Nephron (organoid): ENCODE measurements around the gene NEK11.

Experiments
- H3K27ac Mint-ChIP-seq, 3 experiments: 2 replicates each; pipeline ENCODE4 v1.8.0; 2020; ENCODE audit warnings: mixed read lengths in 3 of 3, mild to moderate bottlenecking in 2 of 3, moderate library complexity in 1 of 3
- H3K27me3 Mint-ChIP-seq: 2 replicates; pipeline ENCODE4 v1.8.0; 2021; ENCODE audit warnings: low read depth, mild to moderate bottlenecking, moderate library complexity, mixed read lengths
- H3K36me3 Mint-ChIP-seq: 2 replicates; pipeline ENCODE4 v1.8.0; 2020; ENCODE audit warnings: low read depth, mixed read lengths
- H3K4me1 Mint-ChIP-seq: 2 replicates; pipeline ENCODE4 v1.8.0; 2020; ENCODE audit warnings: mixed read lengths
- H3K4me3 Mint-ChIP-seq, 3 experiments: 2 replicates each; pipeline ENCODE4 v1.8.0; 2020; ENCODE audit warnings: mild to moderate bottlenecking in 3 of 3, mixed read lengths in 3 of 3, moderate library complexity in 2 of 3
- H3K9me3 Mint-ChIP-seq: 2 replicates; pipeline ENCODE4 v1.8.0; 2020; ENCODE audit warnings: mixed read lengths
- TF ChIP-seq, protein P1 (sequence below), 3 experiments: fragments of 200-600 bp; sonication (generic); IDR thresholded peaks; one replicate each; pipeline ENCODE4 v1.5.0; 2021; ENCODE audit warnings: antibody characterized with exemption in 3 of 3; ENCODE audit not compliant: unreplicated experiment in 3 of 3

NEK11 gene

GRCh38 chr3:131194816-131195215 is 168.1 kb downstream of the NEK11 start:
- TF ChIP-seq, protein P1, sequence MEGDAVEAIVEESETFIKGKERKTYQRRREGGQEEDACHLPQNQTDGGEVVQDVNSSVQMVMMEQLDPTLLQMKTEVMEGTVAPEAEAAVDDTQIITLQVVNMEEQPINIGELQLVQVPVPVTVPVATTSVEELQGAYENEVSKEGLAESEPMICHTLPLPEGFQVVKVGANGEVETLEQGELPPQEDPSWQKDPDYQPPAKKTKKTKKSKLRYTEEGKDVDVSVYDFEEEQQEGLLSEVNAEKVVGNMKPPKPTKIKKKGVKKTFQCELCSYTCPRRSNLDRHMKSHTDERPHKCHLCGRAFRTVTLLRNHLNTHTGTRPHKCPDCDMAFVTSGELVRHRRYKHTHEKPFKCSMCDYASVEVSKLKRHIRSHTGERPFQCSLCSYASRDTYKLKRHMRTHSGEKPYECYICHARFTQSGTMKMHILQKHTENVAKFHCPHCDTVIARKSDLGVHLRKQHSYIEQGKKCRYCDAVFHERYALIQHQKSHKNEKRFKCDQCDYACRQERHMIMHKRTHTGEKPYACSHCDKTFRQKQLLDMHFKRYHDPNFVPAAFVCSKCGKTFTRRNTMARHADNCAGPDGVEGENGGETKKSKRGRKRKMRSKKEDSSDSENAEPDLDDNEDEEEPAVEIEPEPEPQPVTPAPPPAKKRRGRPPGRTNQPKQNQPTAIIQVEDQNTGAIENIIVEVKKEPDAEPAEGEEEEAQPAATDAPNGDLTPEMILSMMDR (IDR thresholded peaks at IDR 0.05; ENCODE audit: unreplicated experiment in 3 of 3), result no peak
- no peak overlapping the region for H3K4me3 Mint-ChIP-seq
- H3K27ac Mint-ChIP-seq, result no peak overlapping the region
- H3K9me3 Mint-ChIP-seq, result peaks cover 3% of the 10 kb centered on the region
- H3K4me1 Mint-ChIP-seq, result no peaks in the 10 kb centered on the region
- H3K27me3 Mint-ChIP-seq, result no peaks in the 10 kb centered on the region
- H3K36me3 Mint-ChIP-seq, result peaks cover 8% of the 10 kb centered on the region

- Mint-ChIP-seq H3K4me3 (no peak overlapping the region), H3K36me3 (peaks cover 17% of the 10 kb centered on the region), H3K9me3 (peaks cover 28% of the 10 kb centered on the region), H3K27ac (no peak overlapping the region), H3K4me1 (no peaks in the 10 kb centered on the region), H3K27me3 (peaks cover 3% of the 10 kb centered on the region)
- TF ChIP-seq, protein P1 (IDR thresholded peaks at IDR 0.05; ENCODE audit: unreplicated experiment in 3 of 3), result no peak
These were observed 174.0 kb downstream of the NEK11 start for GRCh38 chr3:131200636-131201199.

- H3K36me3 Mint-ChIP-seq, result peaks cover 4% of the 10 kb centered on the region
- no peak overlapping the region for H3K4me3 Mint-ChIP-seq
- peaks cover 5% of the 10 kb centered on the region for H3K4me1 Mint-ChIP-seq
- TF ChIP-seq, protein P1 (IDR thresholded peaks at IDR 0.05; ENCODE audit: unreplicated experiment in 3 of 3), result no peak
- H3K27ac Mint-ChIP-seq, result no peak overlapping the region
- H3K27me3 Mint-ChIP-seq, result no peaks in the 10 kb centered on the region
- H3K9me3 Mint-ChIP-seq, result peaks cover 3% of the 10 kb centered on the region
These were observed 189.7 kb downstream of the NEK11 start for GRCh38 chr3:131216330-131216729.

GRCh38 chr3:131216801-131217200 is 190.1 kb downstream of the NEK11 start:
- TF ChIP-seq, protein P1 (IDR thresholded peaks at IDR 0.05; ENCODE audit: unreplicated experiment in 3 of 3), result no peak
- H3K27me3 Mint-ChIP-seq, result no peaks in the 10 kb centered on the region
- peaks cover under 1% of the 10 kb centered on the region for H3K9me3 Mint-ChIP-seq
- no peak overlapping the region for H3K4me3 Mint-ChIP-seq
- peaks cover 5% of the 10 kb centered on the region for H3K4me1 Mint-ChIP-seq
- H3K36me3 Mint-ChIP-seq, result no peaks in the 10 kb centered on the region
- no peak overlapping the region for H3K27ac Mint-ChIP-seq

DNA sequence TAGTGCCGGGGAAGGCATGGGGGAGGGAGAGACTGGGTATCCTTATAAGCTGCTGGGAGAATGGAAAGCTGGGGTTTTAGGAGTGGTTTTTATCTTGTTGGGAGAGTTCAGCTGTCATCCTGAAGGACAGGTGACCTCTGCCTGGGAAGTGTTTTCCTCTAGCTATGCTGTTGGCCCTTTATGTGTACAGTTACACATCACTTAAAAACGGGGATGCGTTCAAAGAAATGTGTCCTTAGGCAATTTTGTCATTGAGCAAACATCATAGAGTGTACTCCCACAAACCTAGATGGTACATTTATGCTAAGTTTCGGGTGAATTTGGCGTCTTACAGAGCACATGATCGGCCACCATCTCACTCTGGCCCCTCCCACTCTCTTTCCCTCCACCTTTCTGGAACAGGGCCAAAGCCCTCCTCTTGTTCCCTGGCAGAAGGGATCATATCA is 190.6 kb downstream of the NEK11 start:
- no peaks in the 10 kb centered on the region for H3K36me3 Mint-ChIP-seq
- no peak overlapping the region for H3K27ac Mint-ChIP-seq
- no peaks in the 10 kb centered on the region for H3K27me3 Mint-ChIP-seq
- H3K4me1 Mint-ChIP-seq, result peaks cover 5% of the 10 kb centered on the region
- no peaks in the 10 kb centered on the region for H3K9me3 Mint-ChIP-seq
- TF ChIP-seq, protein P1 (IDR thresholded peaks at IDR 0.05; ENCODE audit: unreplicated experiment in 3 of 3), result no peak
- H3K4me3 Mint-ChIP-seq, result no peak overlapping the region

DNA sequence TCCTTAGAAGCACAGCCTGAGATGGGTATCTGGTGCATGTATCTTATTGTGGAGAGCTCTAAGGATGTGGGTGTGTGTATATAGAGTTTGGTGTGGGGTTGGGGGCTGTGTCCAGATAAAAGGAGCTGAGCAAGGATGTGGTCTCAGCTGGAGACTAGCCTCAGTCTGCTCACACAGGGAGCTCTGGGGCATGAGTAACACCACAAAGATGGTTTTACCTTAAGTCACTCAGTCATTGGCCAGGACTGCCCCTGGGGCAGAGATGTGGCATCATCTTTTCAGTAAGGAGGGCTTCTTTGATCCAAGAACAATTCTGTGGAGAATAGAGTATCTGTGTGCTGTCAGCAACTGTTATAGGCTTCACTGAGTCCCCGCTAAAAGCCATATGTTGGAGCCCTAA is 191.5 kb downstream of the NEK11 start:
- H3K4me3 Mint-ChIP-seq, result no peak overlapping the region
- peaks cover 5% of the 10 kb centered on the region for H3K4me1 Mint-ChIP-seq
- H3K36me3 Mint-ChIP-seq, result no peaks in the 10 kb centered on the region
- H3K27ac Mint-ChIP-seq, result no peak overlapping the region
- H3K9me3 Mint-ChIP-seq, result no peaks in the 10 kb centered on the region
- H3K27me3 Mint-ChIP-seq, result no peaks in the 10 kb centered on the region
- TF ChIP-seq, protein P1 (IDR thresholded peaks at IDR 0.05; ENCODE audit: unreplicated experiment in 3 of 3), result no peak
